Lung (tissue), 12 donors: ENCODE data around the gene SAFB2. TPM values are rescaled to one million over a fixed set of nuclear protein-coding genes. Genes with fewer than 3 reads are reported as not detected.

Experiments
- ATAC-seq: fragments of 200-7000 bp; cut with Tn5 transposase; one replicate; pipeline ENCODE4 v1.9.1; 2020; ENCODE audit warnings: moderate number of reproducible peaks; ENCODE audit not compliant: insufficient read depth, low FRiP score
- DNase-seq, 3 donors: peaks; one replicate each; pipeline ENCODE4 v3.0.0-alpha.2; 2013 to 2017
- H3K27ac ChIP-seq, 2 donors: one replicate each; pipeline ENCODE4 v1.5.1; 2013; ENCODE audit warnings: mild to moderate bottlenecking in 2 of 2, moderate library complexity in 2 of 2, control low read depth in 1 of 2, inconsistent platforms in 1 of 2, low read depth in 1 of 2, low read length in 1 of 2
- H3K27me3 ChIP-seq, 3 donors: one replicate each; pipeline ENCODE4 v1.5.1; 2013; ENCODE audit warnings: low read length in 2 of 3; ENCODE audit not compliant: control insufficient read depth in 3 of 3, insufficient read depth in 3 of 3
- H3K36me3 ChIP-seq, 4 donors: one replicate each; pipeline ENCODE4 v1.5.1; 2013; ENCODE audit warnings: low read length in 4 of 4, mild to moderate bottlenecking in 1 of 4, moderate library complexity in 1 of 4; ENCODE audit not compliant: control insufficient read depth in 4 of 4, insufficient read depth in 4 of 4
- H3K4me1 ChIP-seq, 5 donors: one replicate each; pipeline ENCODE4 v1.5.1; 2013; ENCODE audit warnings: low read length in 5 of 5, mild to moderate bottlenecking in 2 of 5, moderate library complexity in 1 of 5; ENCODE audit not compliant: control insufficient read depth in 5 of 5, insufficient read depth in 5 of 5
- H3K4me3 ChIP-seq: one replicate; pipeline ENCODE4 v1.5.1; 2013; ENCODE audit warnings: mild to moderate bottlenecking, control low read depth, moderate library complexity
- H3K9ac ChIP-seq, 2 donors: one replicate each; pipeline ENCODE4 v1.5.1; 2013; ENCODE audit warnings: low read length in 2 of 2, control low read depth in 1 of 2; ENCODE audit not compliant: insufficient read depth in 1 of 2
- H3K9me3 ChIP-seq, 4 donors: one replicate each; pipeline ENCODE4 v1.5.1; 2013; ENCODE audit warnings: low read length in 3 of 4, mild to moderate bottlenecking in 1 of 4, moderate library complexity in 1 of 4; ENCODE audit not compliant: control insufficient read depth in 4 of 4, insufficient read depth in 3 of 4
- CTCF ChIP-seq: IDR thresholded peaks from 2 replicates; pipeline ENCODE4 v1.5.1; 2012; ENCODE audit warnings: mild to moderate bottlenecking; ENCODE audit errors: control extremely low read depth, extremely low read depth
- WGBS, 2 donors: extraction: QIAGEN DNeasy Blood & Tissue Kit; methylation state at CpG; one replicate each; pipeline ENCODE4 v1.1.7; 2013; 5-methylcytosine and 5-hydroxymethylcytosine counted together
- polyA plus RNA-seq, 2 donors: library from polyadenylated mRNA; stranded (reverse); fragments of 200-250 nt; gene quantifications; one replicate each; pipeline ENCODE4 v1.2.1, GENCODE V29; 2013
- total RNA-seq, 2 donors: library from RNA; depleted of rRNA in 1 of 2; stranded (reverse); fragments of >200 nt in 1 of 2; gene quantifications; one replicate each; pipeline ENCODE4 v1.2.1, GENCODE V29; 2014 to 2021
- donor health status: control.
- donor health status: control.
- donor health status: Bipolar disorder and iron deficiency.
- donor health status: healthy.
- donor health status: DM: yes; HTN: yes; CAD: no.

SAFB2 gene
- total and polyA plus RNA-seq, 4 donors, result 39.7 to 88.6 (median 68.5) TPM

- no peaks in the 10 kb centered on the region for H3K9me3 ChIP-seq
- WGBS, 2 donors, result 20 to 47% methylated on average over 28 to 29 of the region's 29 CpGs
- H3K27ac ChIP-seq, result no peak overlapping the region
- H3K9ac ChIP-seq, result no peak overlapping the region
- no peaks in the 10 kb centered on the region for H3K27me3 ChIP-seq
- ATAC-seq (no peak), DNase-seq (peak; percentile 24 to 52 (median 52))
- TF ChIP-seq CTCF, result no peak
- peaks cover 4 to 52% (median 22%) of the 10 kb centered on the region in 4 donors for H3K36me3 ChIP-seq
- peaks cover 0 to 13% (median 2%) of the 10 kb centered on the region in 5 donors for H3K4me1 ChIP-seq
- no peak overlapping the region for H3K4me3 ChIP-seq
Measured at GRCh38 chr19:5585461-5586299, 36.9 kb downstream of the SAFB2 start.

GRCh38 chr19:5580161-5580571 is 42.4 kb downstream of the SAFB2 start:
- Histone ChIP-seq H3K9ac (no peak overlapping the region), H3K4me3 (no peak overlapping the region), H3K27me3 (no peaks in the 10 kb centered on the region), H3K27ac (no peak overlapping the region), H3K36me3 (peaks cover 0 to 5% (median 2%) of the 10 kb centered on the region in 4 donors), H3K4me1 (peaks cover 0 to 9% (median 3%) of the 10 kb centered on the region in 5 donors), H3K9me3 (no peaks in the 10 kb centered on the region)
- peak in 1 of 3 donors; percentile 21 for DNase-seq
- TF ChIP-seq CTCF, result no peak
- WGBS, 2 donors, result 53 to 54% methylated on average over 12 of the region's 12 CpGs
- no peak for ATAC-seq

- Histone ChIP-seq H3K27me3 (no peaks in the 10 kb centered on the region), H3K36me3 (peaks cover 0 to 5% (median 2%) of the 10 kb centered on the region in 4 donors), H3K9me3 (no peaks in the 10 kb centered on the region), H3K4me3 (no peak overlapping the region), H3K4me1 (peaks cover 0 to 9% (median 3%) of the 10 kb centered on the region in 5 donors), H3K27ac (no peak overlapping the region), H3K9ac (no peak overlapping the region)
- no peak for DNase-seq
- no peak for ATAC-seq
- TF ChIP-seq CTCF, result no peak
- 95 to 97% methylated on average over 7 of the region's 7 CpGs for WGBS, 2 donors
Measured at GRCh38 chr19:5579697-5580096, 42.9 kb downstream of the SAFB2 start.
